Measurements from ENCODE around the gene CCNY.
"Not testable (repeated sequence)": the region's sequence is repeated elsewhere in the genome, so short reads cannot be mapped to it uniquely, and the experiment has no call there.

Gene CCNY

GRCh38 chr10:35535136-35535535 lies 198.8 kb downstream of the CCNY start:
- DNase-seq: no peak

GRCh38 chr10:35536789-35537188 lies 200.5 kb downstream of the CCNY start:
- no peak for DNase-seq

GRCh38 chr10:35537925-35538324 lies 201.6 kb downstream of the CCNY start:
- DNase-seq: not testable (repeated sequence)

- no peak for DNase-seq
Observed at GRCh38 chr10:35540296-35541164, 204.2 kb downstream of the CCNY start.

- no peak for DNase-seq
Observed at GRCh38 chr10:35541720-35542119, 205.4 kb downstream of the CCNY start.

DNA sequence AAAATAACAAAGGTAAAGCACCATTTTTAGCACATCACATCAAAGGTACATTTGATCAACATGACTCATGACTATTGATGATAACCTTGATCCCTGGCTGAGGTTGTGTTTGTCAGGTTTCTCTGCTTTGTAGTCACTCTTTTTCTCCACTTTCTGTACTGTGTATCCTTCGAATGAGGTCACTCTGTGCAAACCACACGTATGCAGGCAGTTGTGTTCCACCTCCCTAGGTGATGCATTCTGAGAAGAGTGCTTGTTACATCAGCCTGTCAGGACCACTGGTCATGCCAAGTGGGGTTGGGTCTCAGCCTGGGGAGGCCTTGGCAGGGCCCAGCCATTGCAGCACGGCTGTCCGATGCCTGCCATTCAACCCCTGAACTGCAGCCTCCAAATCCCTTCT lies 206.0 kb downstream of the CCNY start:
- no peak for DNase-seq

- no peak for DNase-seq
Observed at GRCh38 chr10:35545079-35545657, 208.9 kb downstream of the CCNY start.

DNA sequence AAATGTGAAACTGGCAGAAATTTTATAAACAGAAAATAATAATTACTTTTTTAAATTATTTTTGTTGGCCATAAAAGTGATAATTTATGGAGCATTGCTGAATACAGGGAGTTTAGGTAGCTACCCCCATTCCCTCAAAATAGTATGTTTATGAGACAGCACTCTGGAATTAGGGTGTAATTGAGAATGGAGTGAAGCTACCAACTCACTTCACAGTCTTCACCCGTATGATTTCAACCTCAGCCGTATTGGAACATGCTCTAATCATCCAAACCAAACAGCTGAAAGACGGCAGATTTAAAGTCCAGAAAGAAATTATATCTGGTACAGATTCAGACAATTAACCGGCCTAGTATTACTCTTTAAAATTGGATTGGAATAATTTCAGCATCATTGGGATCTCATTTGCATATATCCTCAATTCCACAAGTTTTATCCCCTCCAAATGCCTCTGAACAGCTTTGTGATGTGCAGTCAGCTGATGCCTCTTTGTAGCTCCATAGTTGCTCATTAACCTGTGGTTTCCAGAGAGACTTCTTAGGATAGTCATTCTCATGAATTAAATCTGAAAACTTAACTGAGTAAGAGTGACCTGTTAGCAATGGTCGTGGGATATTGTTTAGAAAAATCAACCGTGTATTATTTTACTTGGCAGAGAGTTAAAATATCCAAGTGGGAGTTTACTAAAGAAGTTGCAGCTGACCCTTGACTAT lies 209.7 kb downstream of the CCNY start:
- DNase-seq: peak; percentile 49

- peak; percentile 41 for DNase-seq
Observed at GRCh38 chr10:35546824-35547225, 210.5 kb downstream of the CCNY start.

DNA sequence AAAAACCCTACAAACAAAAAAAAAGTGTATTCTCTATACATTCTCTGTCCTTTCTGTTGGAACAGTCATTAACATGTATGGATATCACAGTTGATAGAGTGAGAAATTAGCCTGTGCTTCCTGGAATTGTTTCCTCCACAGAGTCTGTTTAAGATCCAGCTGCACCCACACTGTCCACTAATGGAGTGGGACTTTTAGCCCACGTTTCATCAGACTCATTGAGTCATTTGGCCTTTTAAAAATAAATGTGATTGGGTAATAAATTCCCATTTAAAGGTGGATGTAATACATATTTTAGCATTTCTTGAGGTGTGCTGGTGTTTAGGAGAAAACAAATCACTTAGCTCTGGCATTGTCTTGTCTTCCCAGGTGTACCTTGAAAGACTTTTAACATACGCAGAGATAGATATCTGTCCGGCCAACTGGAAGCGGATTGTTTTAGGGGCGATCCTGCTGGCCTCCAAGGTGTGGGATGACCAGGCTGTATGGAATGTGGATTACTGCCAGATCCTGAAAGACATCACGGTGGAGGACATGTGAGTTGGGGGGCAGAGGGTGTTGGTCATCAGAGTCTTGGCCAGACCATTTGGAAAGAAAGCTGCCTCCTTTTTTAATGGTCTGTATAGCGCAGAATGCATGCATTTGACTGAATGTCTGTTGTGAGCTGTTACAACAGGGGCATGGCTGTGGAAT lies 216.5 kb downstream of the CCNY start:
- DNase-seq: no peak

DNA sequence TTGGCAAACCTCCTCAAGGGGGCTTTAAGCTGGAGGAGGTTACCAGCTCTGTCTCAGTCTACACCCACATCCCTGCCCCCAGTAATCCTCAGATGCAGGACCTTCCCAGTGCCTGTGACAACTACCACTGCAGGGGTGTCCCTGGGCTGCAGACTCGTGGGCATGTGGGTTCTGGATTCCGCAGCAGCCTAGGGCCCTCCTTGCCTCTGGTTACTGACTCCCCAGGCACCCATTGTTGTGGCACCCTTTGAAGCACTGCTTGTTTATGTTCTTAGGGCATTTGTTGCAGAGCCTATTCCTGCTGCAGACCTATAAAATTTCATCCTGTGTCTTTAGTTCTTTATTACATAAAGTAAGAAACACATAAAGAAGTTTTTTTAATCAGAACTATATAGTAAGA lies 217.7 kb downstream of the CCNY start:
- no peak for DNase-seq

GRCh38 chr10:35554461-35555056 lies 218.2 kb downstream of the CCNY start:
- no peak for DNase-seq

- DNase-seq: no peak
Observed at GRCh38 chr10:35555962-35556930, 219.9 kb downstream of the CCNY start.

GRCh38 chr10:35558276-35558675 lies 222.0 kb downstream of the CCNY start:
- no peak for DNase-seq

GRCh38 chr10:35559416-35559815 lies 223.1 kb downstream of the CCNY start:
- no peak for DNase-seq

- DNase-seq: no peak
Observed at GRCh38 chr10:35561715-35562114, 225.4 kb downstream of the CCNY start.

DNA sequence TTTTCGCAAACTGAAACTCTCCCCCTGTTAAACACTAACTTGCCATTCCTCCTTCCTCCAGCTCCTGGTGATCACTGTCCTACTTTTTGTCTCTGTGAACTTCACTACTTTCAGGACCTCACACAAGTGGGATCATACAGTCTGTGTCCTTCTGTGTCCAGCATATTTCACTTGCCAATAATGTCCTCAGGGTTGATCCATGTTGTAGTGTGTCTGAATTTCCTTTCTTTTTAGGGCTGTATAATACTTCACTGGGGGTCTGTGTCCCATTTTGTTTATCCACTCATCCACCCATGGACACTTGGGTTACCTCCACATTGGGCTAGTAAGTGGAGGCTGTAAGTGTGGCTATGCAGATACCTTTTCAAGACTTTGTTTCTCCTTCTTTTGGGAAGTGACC lies 226.1 kb downstream of the CCNY start:
- DNase-seq: no peak

DNA sequence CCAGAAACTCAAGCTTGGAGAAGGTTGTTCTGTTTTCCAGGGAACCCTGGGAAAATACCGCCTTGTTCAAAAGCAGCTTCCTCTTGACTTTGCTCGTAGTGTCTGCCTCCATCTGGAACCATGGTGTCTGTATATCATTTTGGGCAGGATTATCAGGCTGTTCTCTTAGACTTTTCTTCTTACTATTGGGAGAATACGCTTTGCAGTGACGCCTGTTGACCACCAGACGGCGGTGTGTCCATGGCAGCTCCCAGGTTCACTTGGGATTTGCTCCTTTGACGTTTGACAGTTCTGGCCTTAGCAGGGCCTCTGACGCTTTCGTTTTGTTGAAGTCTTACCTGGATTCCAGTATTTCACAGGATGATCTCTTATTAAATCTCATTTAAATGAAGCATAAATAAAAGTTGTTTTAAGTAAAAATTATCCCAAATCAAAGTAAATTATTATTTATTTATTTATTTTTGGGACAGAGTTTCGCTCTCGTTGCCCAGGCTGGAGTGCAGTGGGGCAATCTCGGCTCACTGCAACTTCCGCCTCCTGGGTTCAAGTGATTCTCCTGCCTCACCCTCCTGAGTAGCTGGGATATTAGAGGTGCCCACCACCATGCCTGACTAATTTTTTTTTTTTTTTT lies 227.1 kb downstream of the CCNY start:
- DNase-seq: peak; percentile 68

GRCh38 chr10:35564341-35564968 lies 228.1 kb downstream of the CCNY start:
- peak; percentile 55 for DNase-seq

DNA sequence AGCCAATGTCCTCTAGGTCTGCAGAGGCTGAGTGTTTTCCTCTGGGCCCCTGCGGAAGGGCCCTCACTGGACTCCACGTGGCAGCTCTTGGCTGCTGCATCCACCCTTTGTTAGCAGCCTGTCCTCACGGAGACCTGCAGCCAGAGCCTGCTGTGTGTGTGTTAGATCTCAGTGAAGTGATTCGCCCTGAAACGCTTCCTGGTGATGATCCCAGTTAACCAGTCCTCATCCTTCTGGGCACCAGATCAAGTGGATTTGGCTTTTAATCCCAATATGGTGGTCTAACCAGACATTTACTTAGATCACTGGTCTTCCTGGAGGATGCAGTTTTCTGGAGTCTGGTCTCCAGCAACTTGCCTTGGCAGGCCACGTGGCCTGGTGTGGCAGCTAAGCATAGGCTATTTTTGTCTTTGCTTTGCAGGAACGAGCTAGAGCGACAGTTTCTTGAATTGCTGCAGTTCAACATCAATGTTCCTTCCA lies 229.3 kb downstream of the CCNY start:
- peak; percentile 67 for DNase-seq

Data from fibroblast of skin of right biceps (primary cell).